Panc1 (cell line): ENCODE measurements around the gene LPCAT4. TPM values are rescaled to one million over a fixed set of nuclear protein-coding genes. Genes with fewer than 3 reads are reported as not detected.

Experiments used
- ATAC-seq: fragments of 200-7000 bp; cut with Tn5 transposase; 2 replicates; pipeline ENCODE4 v1.9.1; 2020; ENCODE audit warnings: mild to moderate bottlenecking, moderate library complexity
- BruUV-seq: library from RNA; stranded (reverse); fragments of 400-500 nt; replicated peaks from 2 replicates; lab custom pipeline; 2021; lab: Mats Ljungman, UMichigan
- CTCF ChIA-PET: fragments of 300-600 bp; sonication (Branson Sonifier 250); formaldehyde crosslinking; loops from one replicate; lab custom pipeline; 2022; ENCODE audit warnings: antibody characterized with exemption; lab: Charles Lee
- POLR2A ChIA-PET: fragments of 300-600 bp; sonication (Branson Sonifier 250); formaldehyde crosslinking; loops from one replicate; lab custom pipeline; 2022; ENCODE audit warnings: antibody characterized with exemption; lab: Charles Lee
- DNase-seq: peaks from one replicate; pipeline ENCODE4 v3.0.0-alpha.2; 2010; ENCODE audit warnings: low read depth, low spot score
- H3K27ac ChIP-seq: 2 replicates; pipeline ENCODE4 v1.5.1; 2011; ENCODE audit warnings: mild to moderate bottlenecking, low read length, inconsistent platforms
- H3K27me3 ChIP-seq: fragments of 200-500 bp; sonication (Bioruptor generic); 2 replicates; pipeline ENCODE4 v1.6.0; 2014; ENCODE audit warnings: low read length, inconsistent platforms; ENCODE audit not compliant: control insufficient read depth, insufficient read depth
- H3K36me3 ChIP-seq: fragments of 200-500 bp; sonication (Bioruptor generic); 2 replicates; pipeline ENCODE4 v1.5.1; 2014; ENCODE audit warnings: inconsistent platforms, mild to moderate bottlenecking, low read length, moderate library complexity; ENCODE audit not compliant: control insufficient read depth, insufficient read depth
- H3K4me1 ChIP-seq: 2 replicates; pipeline ENCODE4 v1.5.1; 2011; ENCODE audit warnings: inconsistent platforms, mild to moderate bottlenecking, low read length, moderate library complexity; ENCODE audit not compliant: control insufficient read depth, insufficient read depth
- H3K4me3 ChIP-seq, 2 experiments: 2 replicates each; pipeline ENCODE4 v1.5.1; 2011 to 2012; ENCODE audit warnings: low read depth in 2 of 2, low read length in 2 of 2, mild to moderate bottlenecking in 2 of 2, inconsistent platforms in 1 of 2, moderate library complexity in 1 of 2
- H3K9me3 ChIP-seq: fragments of 200-500 bp; sonication (Bioruptor generic); 2 replicates; pipeline ENCODE4 v1.5.1; 2014; ENCODE audit warnings: low read depth, mild to moderate bottlenecking, inconsistent platforms, low read length, moderate library complexity; ENCODE audit not compliant: control insufficient read depth, insufficient read depth
- CTCF ChIP-seq: fragments of 450-650 bp; IDR thresholded peaks from 2 replicates; pipeline ENCODE4 v1.5.1; 2017; ENCODE audit warnings: mild to moderate bottlenecking
- POLR2AphosphoS5 ChIP-seq: IDR thresholded peaks from 2 replicates; pipeline ENCODE4 v1.6.1; 2012; ENCODE audit warnings: mild to moderate bottlenecking, low read depth, low read length, moderate library complexity
- SIN3A ChIP-seq: IDR thresholded peaks from 2 replicates; pipeline ENCODE4 v1.6.1; 2012; ENCODE audit warnings: low read depth, mild to moderate bottlenecking, low read length, moderate library complexity, borderline replicate concordance; ENCODE audit not compliant: insufficient read depth
- TCF7L2 ChIP-seq: IDR thresholded peaks from 2 replicates; pipeline ENCODE4 v1.6.1; 2011; ENCODE audit warnings: mild to moderate bottlenecking, low read depth, low read length, inconsistent platforms
- in situ Hi-C: cut with HindIII; loops from 2 replicates; pipeline ENCODE4 v1.10.0; 2016; ENCODE audit warnings: low sequenced_read_pairs, low pct_unique_long_range_greater_than_20kb
- intact Hi-C: fragments of 100-400 bp; cut with micrococcal nuclease; formaldehyde crosslinking; loops from one replicate; pipeline ENCODE4 v1.10.0; 2022; ENCODE audit not compliant: unreplicated experiment
- total RNA-seq: library from RNA; stranded (reverse); gene quantifications from one replicate; pipeline ENCODE4 v1.2.1, GENCODE V29; 2021; ENCODE audit not compliant: unreplicated experiment
- TF ChIP-seq, protein P1 (sequence below), 2 experiments: IDR thresholded peaks; 2 replicates each; pipeline ENCODE4 v1.6.1; 2011 to 2012; ENCODE audit warnings: low read depth in 2 of 2, control low read depth in 1 of 2, low read length in 1 of 2, mild to moderate bottlenecking in 1 of 2, moderate library complexity in 1 of 2; ENCODE audit not compliant: insufficient read depth in 1 of 2

Gene LPCAT4
- total RNA-seq, 1 experiment from 2014 or later, result 58.5 TPM

- TF ChIP-seq, protein P1, sequence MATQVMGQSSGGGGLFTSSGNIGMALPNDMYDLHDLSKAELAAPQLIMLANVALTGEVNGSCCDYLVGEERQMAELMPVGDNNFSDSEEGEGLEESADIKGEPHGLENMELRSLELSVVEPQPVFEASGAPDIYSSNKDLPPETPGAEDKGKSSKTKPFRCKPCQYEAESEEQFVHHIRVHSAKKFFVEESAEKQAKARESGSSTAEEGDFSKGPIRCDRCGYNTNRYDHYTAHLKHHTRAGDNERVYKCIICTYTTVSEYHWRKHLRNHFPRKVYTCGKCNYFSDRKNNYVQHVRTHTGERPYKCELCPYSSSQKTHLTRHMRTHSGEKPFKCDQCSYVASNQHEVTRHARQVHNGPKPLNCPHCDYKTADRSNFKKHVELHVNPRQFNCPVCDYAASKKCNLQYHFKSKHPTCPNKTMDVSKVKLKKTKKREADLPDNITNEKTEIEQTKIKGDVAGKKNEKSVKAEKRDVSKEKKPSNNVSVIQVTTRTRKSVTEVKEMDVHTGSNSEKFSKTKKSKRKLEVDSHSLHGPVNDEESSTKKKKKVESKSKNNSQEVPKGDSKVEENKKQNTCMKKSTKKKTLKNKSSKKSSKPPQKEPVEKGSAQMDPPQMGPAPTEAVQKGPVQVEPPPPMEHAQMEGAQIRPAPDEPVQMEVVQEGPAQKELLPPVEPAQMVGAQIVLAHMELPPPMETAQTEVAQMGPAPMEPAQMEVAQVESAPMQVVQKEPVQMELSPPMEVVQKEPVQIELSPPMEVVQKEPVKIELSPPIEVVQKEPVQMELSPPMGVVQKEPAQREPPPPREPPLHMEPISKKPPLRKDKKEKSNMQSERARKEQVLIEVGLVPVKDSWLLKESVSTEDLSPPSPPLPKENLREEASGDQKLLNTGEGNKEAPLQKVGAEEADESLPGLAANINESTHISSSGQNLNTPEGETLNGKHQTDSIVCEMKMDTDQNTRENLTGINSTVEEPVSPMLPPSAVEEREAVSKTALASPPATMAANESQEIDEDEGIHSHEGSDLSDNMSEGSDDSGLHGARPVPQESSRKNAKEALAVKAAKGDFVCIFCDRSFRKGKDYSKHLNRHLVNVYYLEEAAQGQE (IDR thresholded peaks at IDR 0.05; ENCODE audit: insufficient read depth in 1 of 2, low read depth in 2 of 2, low read length in 1 of 2), result no peak
- TF ChIP-seq POLR2AphosphoS5 (no peak), SIN3A (no peak), CTCF (no peak), TCF7L2 (no peak)
- ChIA-PET CTCF (no interaction called here), POLR2A (no interaction called here)
- no peak for ATAC-seq
- in situ Hi-C loops, result no loop called here
- H3K4me3 ChIP-seq, result no peak overlapping the region
- no TSS peak for BruUV-seq
- H3K27me3 ChIP-seq, result no peaks in the 10 kb centered on the region
- intact Hi-C loops, result no loop called here
- H3K9me3 ChIP-seq, result no peaks in the 10 kb centered on the region
- H3K36me3 ChIP-seq, result peaks cover 8% of the 10 kb centered on the region; the same call in 1 of the 2 replicates
- peaks cover 7% of the 10 kb centered on the region; the same call in 1 of the 2 replicates for H3K4me1 ChIP-seq
- H3K27ac ChIP-seq, result no peak overlapping the region
- no peak for DNase-seq
Measured at GRCh38 chr15:34361278-34361677, 5.7 kb downstream of the LPCAT4 start.

DNA sequence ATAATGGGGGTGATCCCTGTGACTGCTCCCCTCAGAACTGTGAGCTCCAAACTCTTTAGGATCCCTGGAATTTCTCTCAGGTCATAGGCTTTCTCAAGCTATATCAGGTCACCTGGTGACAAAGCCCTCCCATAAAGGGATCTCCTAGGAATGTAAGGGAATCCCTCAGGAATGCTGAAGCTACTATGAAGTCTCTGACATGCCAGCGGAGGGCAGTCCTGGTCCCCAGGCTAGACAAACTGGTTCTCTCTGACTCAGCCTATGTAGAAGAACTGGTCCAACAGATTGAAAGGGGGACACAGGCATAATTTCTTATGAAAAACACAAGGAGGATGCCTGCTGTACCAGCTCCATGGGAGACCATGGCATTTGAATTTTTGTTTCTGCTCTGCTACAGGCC lies 6.7 kb downstream of the LPCAT4 start:
- Histone ChIP-seq H3K4me1 (peaks cover under 1% of the 10 kb centered on the region; the same call in 1 of the 2 replicates), H3K9me3 (no peaks in the 10 kb centered on the region), H3K27me3 (no peaks in the 10 kb centered on the region), H3K36me3 (peaks cover 8% of the 10 kb centered on the region; the same call in 1 of the 2 replicates), H3K27ac (no peak overlapping the region), H3K4me3 (no peak overlapping the region)
- DNase-seq (no peak), ATAC-seq (0 out of 2 replicates have a peak, but pooled peaks have one; percentile 40)
- in situ Hi-C loops, result no loop called here
- intact Hi-C loops, result no loop called here
- no TSS peak for BruUV-seq
- no peak for TF ChIP-seq TCF7L2
- no peak for TF ChIP-seq POLR2AphosphoS5
- TF ChIP-seq, protein P1 (IDR thresholded peaks at IDR 0.05; ENCODE audit: insufficient read depth in 1 of 2, low read depth in 2 of 2, low read length in 1 of 2), result no peak
- TF ChIP-seq SIN3A, result no peak
- TF ChIP-seq CTCF, result no peak
- CTCF ChIA-PET, result interaction anchor here (0.8 kb wide), 1 partner anchor 17 kb away, joined by 12 read pairs; the partner anchor contains the start of genes NOP10 and NUTM1
- POLR2A ChIA-PET, result no interaction called here
